ENCODE measurements around the gene TMEM54. TPM values are rescaled to one million over a fixed set of nuclear protein-coding genes. Genes with fewer than 3 reads are reported as not detected.

Gene TMEM54
- total RNA-seq, 1 experiment from 2014 or later = 61.5 TPM

DNA sequence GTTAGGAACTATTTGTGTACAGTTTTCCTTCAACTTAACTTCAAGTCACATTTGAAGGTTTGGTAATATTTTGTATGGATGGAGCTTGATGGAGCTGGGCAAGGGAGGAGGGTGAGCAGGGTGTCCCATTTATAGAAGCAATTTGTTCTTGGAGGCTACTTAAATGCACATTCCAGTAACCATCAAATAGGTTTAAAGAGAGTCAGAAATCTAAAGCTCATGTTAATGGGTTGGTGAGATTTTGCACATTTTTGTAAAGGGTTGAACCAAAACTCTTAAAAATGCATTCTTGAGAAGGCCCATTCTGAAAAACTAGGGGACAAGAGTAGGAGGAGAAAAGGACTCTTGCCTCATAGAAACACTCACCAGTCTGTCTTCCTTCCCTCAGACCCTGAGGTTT, 40.6 kb downstream of the TMEM54 start:
- no peaks in the 10 kb centered on the region for H3K27me3 ChIP-seq (ENCODE audit: control insufficient read depth, insufficient read depth, low read length)
- POLR2A ChIA-PET = no interaction called here
- TF ChIP-seq TCF7L2 (IDR thresholded peaks at IDR 0.05; ENCODE audit: low read depth, low read length) (no peak), POLR2AphosphoS5 (IDR thresholded peaks at IDR 0.05; ENCODE audit: low read depth, low read length) (no peak), SIN3A (IDR thresholded peaks at IDR 0.05; ENCODE audit: borderline replicate concordance, insufficient read depth, low read depth, low read length) (no peak)
- TF ChIP-seq, protein P1, sequence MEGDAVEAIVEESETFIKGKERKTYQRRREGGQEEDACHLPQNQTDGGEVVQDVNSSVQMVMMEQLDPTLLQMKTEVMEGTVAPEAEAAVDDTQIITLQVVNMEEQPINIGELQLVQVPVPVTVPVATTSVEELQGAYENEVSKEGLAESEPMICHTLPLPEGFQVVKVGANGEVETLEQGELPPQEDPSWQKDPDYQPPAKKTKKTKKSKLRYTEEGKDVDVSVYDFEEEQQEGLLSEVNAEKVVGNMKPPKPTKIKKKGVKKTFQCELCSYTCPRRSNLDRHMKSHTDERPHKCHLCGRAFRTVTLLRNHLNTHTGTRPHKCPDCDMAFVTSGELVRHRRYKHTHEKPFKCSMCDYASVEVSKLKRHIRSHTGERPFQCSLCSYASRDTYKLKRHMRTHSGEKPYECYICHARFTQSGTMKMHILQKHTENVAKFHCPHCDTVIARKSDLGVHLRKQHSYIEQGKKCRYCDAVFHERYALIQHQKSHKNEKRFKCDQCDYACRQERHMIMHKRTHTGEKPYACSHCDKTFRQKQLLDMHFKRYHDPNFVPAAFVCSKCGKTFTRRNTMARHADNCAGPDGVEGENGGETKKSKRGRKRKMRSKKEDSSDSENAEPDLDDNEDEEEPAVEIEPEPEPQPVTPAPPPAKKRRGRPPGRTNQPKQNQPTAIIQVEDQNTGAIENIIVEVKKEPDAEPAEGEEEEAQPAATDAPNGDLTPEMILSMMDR (IDR thresholded peaks at IDR 0.05) = no peak
- TF ChIP-seq, protein P2, sequence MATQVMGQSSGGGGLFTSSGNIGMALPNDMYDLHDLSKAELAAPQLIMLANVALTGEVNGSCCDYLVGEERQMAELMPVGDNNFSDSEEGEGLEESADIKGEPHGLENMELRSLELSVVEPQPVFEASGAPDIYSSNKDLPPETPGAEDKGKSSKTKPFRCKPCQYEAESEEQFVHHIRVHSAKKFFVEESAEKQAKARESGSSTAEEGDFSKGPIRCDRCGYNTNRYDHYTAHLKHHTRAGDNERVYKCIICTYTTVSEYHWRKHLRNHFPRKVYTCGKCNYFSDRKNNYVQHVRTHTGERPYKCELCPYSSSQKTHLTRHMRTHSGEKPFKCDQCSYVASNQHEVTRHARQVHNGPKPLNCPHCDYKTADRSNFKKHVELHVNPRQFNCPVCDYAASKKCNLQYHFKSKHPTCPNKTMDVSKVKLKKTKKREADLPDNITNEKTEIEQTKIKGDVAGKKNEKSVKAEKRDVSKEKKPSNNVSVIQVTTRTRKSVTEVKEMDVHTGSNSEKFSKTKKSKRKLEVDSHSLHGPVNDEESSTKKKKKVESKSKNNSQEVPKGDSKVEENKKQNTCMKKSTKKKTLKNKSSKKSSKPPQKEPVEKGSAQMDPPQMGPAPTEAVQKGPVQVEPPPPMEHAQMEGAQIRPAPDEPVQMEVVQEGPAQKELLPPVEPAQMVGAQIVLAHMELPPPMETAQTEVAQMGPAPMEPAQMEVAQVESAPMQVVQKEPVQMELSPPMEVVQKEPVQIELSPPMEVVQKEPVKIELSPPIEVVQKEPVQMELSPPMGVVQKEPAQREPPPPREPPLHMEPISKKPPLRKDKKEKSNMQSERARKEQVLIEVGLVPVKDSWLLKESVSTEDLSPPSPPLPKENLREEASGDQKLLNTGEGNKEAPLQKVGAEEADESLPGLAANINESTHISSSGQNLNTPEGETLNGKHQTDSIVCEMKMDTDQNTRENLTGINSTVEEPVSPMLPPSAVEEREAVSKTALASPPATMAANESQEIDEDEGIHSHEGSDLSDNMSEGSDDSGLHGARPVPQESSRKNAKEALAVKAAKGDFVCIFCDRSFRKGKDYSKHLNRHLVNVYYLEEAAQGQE (IDR thresholded peaks at IDR 0.05; ENCODE audit: insufficient read depth in 1 of 2, low read depth in 2 of 2, low read length in 1 of 2) = no peak
- peaks cover 17% of the 10 kb centered on the region for H3K36me3 ChIP-seq (ENCODE audit: control insufficient read depth, insufficient read depth, low read length)
- no peaks in the 10 kb centered on the region for H3K9me3 ChIP-seq (ENCODE audit: control insufficient read depth, insufficient read depth, low read depth, low read length)
- BruUV-seq (replicated peaks) = no TSS peak
- no peak overlapping the region for H3K27ac ChIP-seq (ENCODE audit: low read length)
- in situ Hi-C loops (cut with HindIII; ENCODE audit: low pct_unique_long_range_greater_than_20kb, low sequenced_read_pairs) (no loop called here), intact Hi-C loops (cut with micrococcal nuclease; ENCODE audit: unreplicated experiment) (no loop called here)
- DNase-seq (ENCODE audit: low read depth, low spot score) = no peak
- CTCF ChIA-PET = interaction anchor here (1.6 kb wide), 1 partner anchor 11 kb away, joined by 4 read pairs; no protein-coding TSS in a partner anchor
- no peak overlapping the region for H3K4me3 ChIP-seq (ENCODE audit: low read depth in 2 of 2, low read length in 2 of 2)
- ATAC-seq = no peak
- H3K4me1 ChIP-seq (ENCODE audit: control insufficient read depth, insufficient read depth, low read length) = no peaks in the 10 kb centered on the region

DNA sequence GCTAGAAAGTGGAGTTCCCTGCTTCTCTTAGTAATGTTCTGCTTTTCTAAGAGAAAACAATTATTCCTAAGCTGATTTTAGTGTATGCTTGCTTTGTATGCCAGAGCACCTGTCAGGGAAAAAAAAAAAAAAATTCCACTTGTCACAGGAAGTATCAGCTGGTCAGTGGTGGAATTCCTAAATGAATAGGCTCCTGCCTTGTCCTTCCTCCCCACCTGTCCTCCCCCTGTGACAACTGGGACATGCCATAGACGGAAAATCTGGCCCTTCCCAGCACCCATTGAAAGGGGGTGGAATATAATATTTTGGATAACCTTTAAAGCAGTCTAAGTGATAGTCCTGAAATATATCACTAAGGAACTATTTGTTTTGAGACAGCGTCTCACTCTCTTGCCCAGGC, 41.3 kb downstream of the TMEM54 start:
- no peaks in the 10 kb centered on the region for H3K27me3 ChIP-seq (ENCODE audit: control insufficient read depth, insufficient read depth, low read length)
- ChIA-PET POLR2A (no interaction called here), CTCF (no interaction called here)
- no TSS peak for BruUV-seq (replicated peaks)
- in situ Hi-C loops (cut with HindIII; ENCODE audit: low pct_unique_long_range_greater_than_20kb, low sequenced_read_pairs) (no loop called here), intact Hi-C loops (cut with micrococcal nuclease; ENCODE audit: unreplicated experiment) (no loop called here)
- H3K9me3 ChIP-seq (ENCODE audit: control insufficient read depth, insufficient read depth, low read depth, low read length) = no peaks in the 10 kb centered on the region
- no peak overlapping the region for H3K27ac ChIP-seq (ENCODE audit: low read length)
- no peak for DNase-seq (ENCODE audit: low read depth, low spot score)
- no peak overlapping the region for H3K4me3 ChIP-seq (ENCODE audit: low read depth in 2 of 2, low read length in 2 of 2)
- ATAC-seq = no peak
- H3K36me3 ChIP-seq (ENCODE audit: control insufficient read depth, insufficient read depth, low read length) = peaks cover 23% of the 10 kb centered on the region
- TF ChIP-seq, protein P1 (IDR thresholded peaks at IDR 0.05) = no peak
- TF ChIP-seq TCF7L2 (IDR thresholded peaks at IDR 0.05; ENCODE audit: low read depth, low read length) = no peak
- TF ChIP-seq, protein P2 (IDR thresholded peaks at IDR 0.05; ENCODE audit: insufficient read depth in 1 of 2, low read depth in 2 of 2, low read length in 1 of 2) = no peak
- no peak for TF ChIP-seq POLR2AphosphoS5 (IDR thresholded peaks at IDR 0.05; ENCODE audit: low read depth, low read length)
- TF ChIP-seq SIN3A (IDR thresholded peaks at IDR 0.05; ENCODE audit: borderline replicate concordance, insufficient read depth, low read depth, low read length) = no peak
- H3K4me1 ChIP-seq (ENCODE audit: control insufficient read depth, insufficient read depth, low read length) = no peaks in the 10 kb centered on the region

Data from Panc1 (cell line).